Fibroblast of lung (primary cell): ENCODE results near the gene C9orf85.

Source experiments
- EZH2 ChIP-seq: IDR thresholded peaks from 2 replicates; pipeline ENCODE4 v1.5.1; 2012; ENCODE audit warnings: low read length, control low read depth, mild to moderate bottlenecking; ENCODE audit errors: missing control alignments
- TF ChIP-seq, protein P1 (sequence below), 2 donors: IDR thresholded peaks in 1 of 2; conservative IDR thresholded peaks in 1 of 2; 1 replicate in 1 of 2; 2 replicates in 1 of 2; pipeline ENCODE4 v1.5.1; 2011 to 2012; ENCODE audit warnings: low read length in 2 of 2, control low read depth in 1 of 2, inconsistent platforms in 1 of 2, low read depth in 1 of 2, mild to moderate bottlenecking in 1 of 2

GRCh38 chr9:71921190-71921814 lies 9.9 kb downstream of the C9orf85 start:
- TF ChIP-seq, protein P1, sequence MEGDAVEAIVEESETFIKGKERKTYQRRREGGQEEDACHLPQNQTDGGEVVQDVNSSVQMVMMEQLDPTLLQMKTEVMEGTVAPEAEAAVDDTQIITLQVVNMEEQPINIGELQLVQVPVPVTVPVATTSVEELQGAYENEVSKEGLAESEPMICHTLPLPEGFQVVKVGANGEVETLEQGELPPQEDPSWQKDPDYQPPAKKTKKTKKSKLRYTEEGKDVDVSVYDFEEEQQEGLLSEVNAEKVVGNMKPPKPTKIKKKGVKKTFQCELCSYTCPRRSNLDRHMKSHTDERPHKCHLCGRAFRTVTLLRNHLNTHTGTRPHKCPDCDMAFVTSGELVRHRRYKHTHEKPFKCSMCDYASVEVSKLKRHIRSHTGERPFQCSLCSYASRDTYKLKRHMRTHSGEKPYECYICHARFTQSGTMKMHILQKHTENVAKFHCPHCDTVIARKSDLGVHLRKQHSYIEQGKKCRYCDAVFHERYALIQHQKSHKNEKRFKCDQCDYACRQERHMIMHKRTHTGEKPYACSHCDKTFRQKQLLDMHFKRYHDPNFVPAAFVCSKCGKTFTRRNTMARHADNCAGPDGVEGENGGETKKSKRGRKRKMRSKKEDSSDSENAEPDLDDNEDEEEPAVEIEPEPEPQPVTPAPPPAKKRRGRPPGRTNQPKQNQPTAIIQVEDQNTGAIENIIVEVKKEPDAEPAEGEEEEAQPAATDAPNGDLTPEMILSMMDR (conservative IDR thresholded peaks at IDR 0.05 in 1 of 2, IDR thresholded peaks at IDR 0.05 in 1 of 2; ENCODE audit: low read depth in 1 of 2, low read length in 2 of 2) = no peak
- no peak for TF ChIP-seq EZH2
